ENCODE data around the gene LSG1.

Gene LSG1

GRCh38 chr3:194671900-194672808 is at the start of gene LSG1:
Gene LSG1 (minus strand): TSS chr3:194672191. CDS start chr3:194672162, 29 bp downstream.
- DNase-seq: peak; percentile 87

- DNase-seq: no peak
Measured at GRCh38 chr3:194720048-194720447, 48.1 kb upstream of the LSG1 start.

- no peak for DNase-seq
Measured at GRCh38 chr3:194718079-194718478, 46.1 kb upstream of the LSG1 start.

GRCh38 chr3:194715022-194715800 is 43.2 kb upstream of the LSG1 start:
- no peak for DNase-seq

- DNase-seq: no peak
Measured at GRCh38 chr3:194714564-194714963, 42.6 kb upstream of the LSG1 start.

DNA sequence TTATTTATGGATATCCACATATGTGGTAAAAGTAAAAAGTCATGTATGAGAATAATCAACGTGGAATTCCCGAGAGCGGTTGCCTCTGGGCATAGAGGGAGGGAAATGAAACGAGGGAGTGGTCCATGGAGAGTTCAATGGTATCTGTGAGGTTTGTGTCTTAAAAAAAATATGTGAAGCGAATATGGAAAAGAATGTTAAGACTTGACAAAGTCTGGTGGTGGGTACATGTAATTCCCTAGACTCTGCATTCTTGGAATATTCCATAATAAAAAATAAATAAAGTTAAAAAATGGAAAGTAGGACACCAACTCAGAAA is 42.1 kb upstream of the LSG1 start:
- DNase-seq: no peak

DNA sequence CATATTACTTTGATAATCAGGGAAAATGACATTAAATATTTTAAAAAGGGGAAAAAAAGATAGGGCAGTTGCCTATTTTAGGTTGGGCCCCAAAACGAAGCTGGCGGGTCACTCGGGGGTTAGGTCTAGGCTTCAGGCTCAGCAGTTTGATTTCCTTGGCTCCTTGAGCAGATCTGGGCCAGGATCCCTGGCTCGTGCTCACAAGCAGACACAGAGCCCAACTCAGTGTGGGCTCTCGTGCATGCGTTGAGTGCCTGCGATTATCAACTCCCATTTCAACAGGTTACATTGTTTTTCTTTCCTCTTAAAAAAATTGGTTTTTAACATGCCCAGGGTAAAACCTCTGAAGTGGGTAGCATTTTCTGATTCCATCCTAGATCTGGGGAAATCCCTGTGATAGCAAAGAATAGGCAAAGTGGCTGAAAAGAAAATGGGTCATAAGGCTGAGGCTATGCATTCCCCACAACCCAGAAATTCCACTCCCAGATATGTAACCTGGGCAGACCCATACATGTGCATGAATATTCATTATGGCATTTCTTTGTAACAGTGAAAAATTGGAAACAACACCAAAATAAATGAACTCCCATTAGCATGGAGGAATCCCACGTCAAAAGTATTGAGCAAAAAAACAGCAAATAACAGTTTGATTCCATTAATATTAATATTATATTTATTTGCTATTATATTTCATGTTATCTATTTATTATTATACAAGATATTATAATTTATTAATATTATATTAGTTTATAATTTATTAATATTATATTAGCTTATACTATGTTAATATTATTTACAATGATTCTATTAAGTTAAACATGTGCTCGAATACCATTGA is 41.5 kb upstream of the LSG1 start:
- DNase-seq: no peak

- DNase-seq: no peak
Measured at GRCh38 chr3:194711913-194712312, 39.9 kb upstream of the LSG1 start.

DNA sequence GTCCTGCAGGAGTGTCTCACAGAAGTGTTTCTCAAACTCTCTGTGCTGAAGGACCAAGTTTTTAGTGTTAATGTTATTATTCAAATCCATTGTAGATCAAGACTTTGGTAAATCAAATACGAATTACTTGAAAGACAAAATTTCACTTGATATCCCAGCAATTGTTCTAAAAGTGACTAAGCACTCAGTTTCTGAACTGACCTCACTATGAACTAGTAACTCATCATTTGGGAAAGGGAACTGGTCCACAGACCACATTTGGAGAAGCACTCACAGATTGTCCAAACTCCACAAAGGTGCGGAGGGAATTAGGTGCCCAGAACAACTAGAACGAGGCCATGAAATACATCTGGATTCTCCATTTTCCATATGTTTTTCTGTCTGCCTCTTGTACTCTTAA is 39.3 kb upstream of the LSG1 start:
- no peak for DNase-seq

DNA sequence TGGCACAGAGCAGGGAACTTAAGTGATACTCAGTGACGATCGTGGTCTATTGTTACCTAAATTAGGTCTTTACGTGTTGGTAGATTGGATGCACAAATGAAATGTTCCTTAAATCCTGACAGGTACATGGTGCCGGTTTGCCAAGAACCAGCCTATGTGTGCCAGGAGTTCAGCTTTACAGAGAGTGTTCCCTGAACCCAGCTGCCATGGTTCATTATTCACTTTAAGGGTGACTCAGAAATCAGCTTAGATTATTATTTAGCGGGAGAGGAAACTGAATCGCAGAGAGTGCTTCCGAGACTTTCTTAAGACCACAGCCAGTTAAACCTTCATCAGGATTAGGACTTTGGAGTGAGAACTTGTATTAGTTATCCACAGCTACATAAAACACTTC is 35.2 kb upstream of the LSG1 start:
- DNase-seq: no peak

- no peak for DNase-seq
Measured at GRCh38 chr3:194705761-194706160, 33.8 kb upstream of the LSG1 start.

DNA sequence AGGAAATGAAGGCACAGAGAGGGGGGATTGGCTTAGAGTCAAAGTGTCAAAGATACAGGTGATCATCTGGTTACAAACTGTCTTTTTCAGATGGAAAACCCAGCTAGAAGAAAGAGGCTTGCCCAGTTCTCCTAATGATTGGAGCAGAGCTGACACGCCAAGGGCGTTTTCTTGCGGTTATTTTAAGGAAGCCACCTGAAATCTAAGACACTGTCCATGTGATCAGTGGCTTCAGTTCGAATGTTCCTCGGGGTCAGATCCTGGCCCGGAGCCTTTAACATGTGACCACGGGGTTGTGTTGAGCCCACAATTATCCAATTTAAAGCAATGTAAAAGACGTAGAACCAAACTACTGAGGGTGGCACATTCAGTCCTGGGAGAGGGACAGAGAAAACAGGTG is 33.2 kb upstream of the LSG1 start:
- no peak for DNase-seq

GRCh38 chr3:194702545-194702944 is 30.6 kb upstream of the LSG1 start:
- DNase-seq: no peak

GRCh38 chr3:194696702-194697101 is 24.7 kb upstream of the LSG1 start:
- DNase-seq: no peak

DNA sequence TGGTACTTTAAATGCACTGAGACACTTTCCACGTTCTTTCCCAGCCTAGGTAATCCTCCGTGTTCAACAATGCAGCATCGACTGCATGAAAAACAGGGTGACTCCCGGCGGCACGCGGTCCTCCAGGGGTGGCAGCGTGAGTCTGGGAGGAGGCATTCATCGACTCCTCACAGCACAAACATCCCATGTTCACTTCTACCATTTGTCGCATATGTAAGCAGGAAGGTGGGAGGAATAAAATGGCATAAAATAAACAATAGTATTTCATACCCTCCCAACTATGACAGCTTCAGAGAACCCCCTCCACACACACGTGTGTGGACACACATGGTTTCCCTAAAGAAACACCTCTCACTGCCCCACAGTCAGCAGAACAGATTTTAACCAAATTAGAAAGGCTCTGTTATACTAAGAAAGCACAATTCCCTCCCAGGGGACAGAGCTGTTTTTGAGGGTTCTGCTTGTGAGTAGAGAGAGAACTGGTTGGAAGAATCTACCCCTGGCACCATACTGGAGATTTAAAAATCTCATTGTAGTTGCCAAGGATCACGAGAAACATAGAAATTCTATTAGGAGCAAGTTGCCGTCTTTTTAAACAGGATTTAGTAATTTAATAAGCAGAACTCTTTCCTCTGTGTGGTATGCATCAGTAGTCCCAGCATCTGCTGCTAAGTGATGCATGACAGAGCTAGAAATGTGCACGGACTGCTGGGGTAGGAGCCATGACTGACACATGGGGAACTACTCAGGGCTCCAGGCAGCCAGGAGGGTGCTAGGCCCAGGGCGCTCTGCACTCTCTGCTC is 19.7 kb upstream of the LSG1 start:
- no peak for DNase-seq

GRCh38 chr3:194690501-194691372 is 18.7 kb upstream of the LSG1 start:
- DNase-seq: no peak

DNA sequence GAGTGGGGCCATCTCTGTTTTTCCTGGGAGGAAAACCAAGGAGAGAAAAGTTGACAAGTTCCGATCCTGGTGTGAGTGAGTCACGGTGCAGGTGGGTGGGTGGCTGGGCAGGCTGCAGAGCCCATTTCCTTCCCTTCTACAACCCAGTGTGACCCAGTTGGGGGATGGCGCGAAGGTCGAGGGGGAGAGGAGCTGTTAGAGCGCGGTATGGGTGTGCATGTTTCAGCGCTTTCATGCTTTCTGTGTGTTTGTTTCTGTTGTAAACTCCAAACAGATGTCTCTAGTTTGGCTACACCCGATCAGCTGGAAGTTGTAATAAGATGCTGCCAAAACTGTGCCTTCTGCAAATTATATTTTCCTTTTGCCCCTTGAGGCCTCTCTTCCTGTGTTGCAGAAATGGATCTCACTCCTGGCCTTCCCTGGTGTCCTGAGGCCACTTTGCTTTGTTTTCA is 17.5 kb upstream of the LSG1 start:
- DNase-seq: no peak

- DNase-seq: no peak
Measured at GRCh38 chr3:194688946-194689345, 17.0 kb upstream of the LSG1 start.

- peak; percentile 12 for DNase-seq
Measured at GRCh38 chr3:194688200-194688740, 16.3 kb upstream of the LSG1 start.

DNA sequence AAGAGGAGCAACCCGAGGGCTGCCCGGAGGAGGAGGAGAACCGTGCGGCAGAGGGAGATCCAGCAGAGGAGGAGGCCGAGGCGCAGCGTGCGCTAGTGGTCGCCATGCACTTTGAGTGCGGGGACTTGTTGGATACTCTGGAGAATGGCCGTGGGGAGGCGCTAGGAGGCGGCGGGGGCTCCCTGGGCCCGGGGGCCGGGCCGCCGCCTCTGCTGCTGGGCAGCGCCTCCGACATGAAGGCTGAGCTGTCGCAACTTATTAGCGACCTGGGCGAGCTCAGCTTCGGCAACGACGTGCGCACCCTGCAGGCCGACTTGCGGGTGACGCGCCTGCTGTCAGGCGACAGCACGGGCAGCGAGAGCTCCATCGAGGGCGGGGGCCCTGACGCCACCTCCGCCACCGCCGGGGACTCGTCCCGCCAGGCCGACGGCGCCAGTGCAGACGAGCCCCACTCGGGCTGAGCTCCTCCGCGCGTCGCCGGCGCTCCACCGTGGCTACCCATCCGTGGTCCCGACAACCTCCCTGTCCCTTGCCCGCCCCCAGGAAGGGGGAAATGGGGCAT is 15.7 kb upstream of the LSG1 start:
- peak; percentile 69 for DNase-seq
